CMK (cell line): ENCODE data around the gene NT5DC1.

Experiments
- DNase-seq: peaks from one replicate; pipeline ENCODE4 v3.0.0-alpha.2; 2010; ENCODE audit warnings: low read depth

NT5DC1 gene

GRCh38 chr6:116192786-116193185 lies 92.1 kb downstream of the NT5DC1 start:
- no peak for DNase-seq

- DNase-seq: no peak
Observed at GRCh38 chr6:116196841-116197240, 96.2 kb downstream of the NT5DC1 start.

- no peak for DNase-seq
Observed at GRCh38 chr6:116200619-116201249, 100.1 kb downstream of the NT5DC1 start.

GRCh38 chr6:116201538-116201937 lies 100.9 kb downstream of the NT5DC1 start:
- DNase-seq: no peak

- DNase-seq: no peak
Observed at GRCh38 chr6:116205281-116205680, 104.6 kb downstream of the NT5DC1 start.

GRCh38 chr6:116206231-116206903 lies 105.7 kb downstream of the NT5DC1 start:
- no peak for DNase-seq

GRCh38 chr6:116208056-116208785 lies 107.6 kb downstream of the NT5DC1 start:
- no peak for DNase-seq

- no peak for DNase-seq
Observed at GRCh38 chr6:116210316-116210715, 109.7 kb downstream of the NT5DC1 start.

GRCh38 chr6:116210750-116211425 lies 110.2 kb downstream of the NT5DC1 start:
- no peak for DNase-seq

GRCh38 chr6:116214681-116215080 lies 114.0 kb downstream of the NT5DC1 start:
- no peak for DNase-seq

- no peak for DNase-seq
Observed at GRCh38 chr6:116215414-116215813, 114.8 kb downstream of the NT5DC1 start.

GRCh38 chr6:116217069-116217468 lies 116.4 kb downstream of the NT5DC1 start:
- no peak for DNase-seq

- no peak for DNase-seq
Observed at GRCh38 chr6:116218172-116218633, 117.5 kb downstream of the NT5DC1 start.

GRCh38 chr6:116218866-116219265 lies 118.2 kb downstream of the NT5DC1 start:
- no peak for DNase-seq

GRCh38 chr6:116221067-116221466 lies 120.4 kb downstream of the NT5DC1 start:
- DNase-seq: no peak

GRCh38 chr6:116221911-116222310 lies 121.3 kb downstream of the NT5DC1 start:
- no peak for DNase-seq

GRCh38 chr6:116223355-116223754 lies 122.7 kb downstream of the NT5DC1 start:
- no peak for DNase-seq

GRCh38 chr6:116229287-116229913 lies 128.7 kb downstream of the NT5DC1 start:
- no peak for DNase-seq

GRCh38 chr6:116234689-116235088 lies 134.0 kb downstream of the NT5DC1 start:
- DNase-seq: no peak

GRCh38 chr6:116238083-116238482 lies 137.4 kb downstream of the NT5DC1 start:
- DNase-seq: no peak

- no peak for DNase-seq
Observed at GRCh38 chr6:116239256-116239655, 138.6 kb downstream of the NT5DC1 start.

GRCh38 chr6:116239856-116240255 lies 139.2 kb downstream of the NT5DC1 start:
- no peak for DNase-seq
